ENCODE results near the gene ZNF429. TPM values are rescaled to one million over a fixed set of nuclear protein-coding genes. Genes with fewer than 3 reads are reported as not detected.

Gene ZNF429
- total and polyA plus RNA-seq, 5 donors: 8.5 to 12.0 (median 8.7) TPM

GRCh38 chr19:21574607-21575006, 69.2 kb downstream of the ZNF429 start:
- H3K9me3 ChIP-seq (ENCODE audit: control insufficient read depth, low read length): peaks cover 5% of the 10 kb centered on the region
- WGBS: 50% methylated on average over 2 of the region's 2 CpGs
- no peak for ATAC-seq

GRCh38 chr19:21576481-21576880, 71.1 kb downstream of the ZNF429 start:
- Histone ChIP-seq H3K27ac (ENCODE audit: low read length) (no peak overlapping the region), H3K4me1 (ENCODE audit: control insufficient read depth, insufficient read depth, low read length) (no peaks in the 10 kb centered on the region), H3K4me3 (ENCODE audit: low read length) (no peak overlapping the region), H3K27me3 (ENCODE audit: control insufficient read depth, insufficient read depth) (no peaks in the 10 kb centered on the region), H3K9me3 (ENCODE audit: control insufficient read depth, low read length) (peaks cover 3% of the 10 kb centered on the region)
- WGBS: 93% methylated on average over 3 of the region's 3 CpGs
- ATAC-seq (no peak), DNase-seq (no peak)
- intact Hi-C loops (cut with DNase I): no loop called here

More at GRCh38 chr19:21574607-21575006, 69.2 kb downstream of the ZNF429 start:
- intact Hi-C loops (cut with DNase I): no loop called here
- DNase-seq: no peak
- H3K4me1 ChIP-seq (ENCODE audit: control insufficient read depth, insufficient read depth, low read length): no peaks in the 10 kb centered on the region
- H3K27me3 ChIP-seq (ENCODE audit: control insufficient read depth, insufficient read depth): no peaks in the 10 kb centered on the region
- H3K4me3 ChIP-seq (ENCODE audit: low read length): no peak overlapping the region
- no peak overlapping the region for H3K27ac ChIP-seq (ENCODE audit: low read length)

DNA sequence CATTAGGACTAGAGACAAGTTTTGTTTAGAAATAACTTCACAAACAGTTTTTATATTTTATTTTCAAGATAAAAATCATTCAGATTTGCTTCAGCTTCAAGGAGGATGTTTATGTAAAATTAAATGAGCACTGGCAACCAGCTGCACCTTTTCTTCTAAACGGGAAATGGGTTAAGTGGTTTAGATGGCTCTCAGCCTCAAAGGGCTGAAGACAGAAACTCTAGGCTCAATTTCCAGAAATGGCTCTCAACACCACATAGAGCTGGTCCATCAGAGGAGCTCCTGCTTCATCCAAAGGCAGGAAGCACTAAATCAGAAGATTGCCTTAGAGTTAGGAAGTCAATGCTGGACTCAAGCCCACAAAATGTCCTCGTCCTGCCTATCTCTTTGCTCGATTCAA, 74.7 kb downstream of the ZNF429 start:
- 61% methylated on average over 3 of the region's 3 CpGs for WGBS
- H3K27ac ChIP-seq (ENCODE audit: low read length): no peak overlapping the region
- intact Hi-C loops (cut with DNase I): no loop called here
- H3K27me3 ChIP-seq (ENCODE audit: control insufficient read depth, insufficient read depth): no peaks in the 10 kb centered on the region
- ATAC-seq (no peak), DNase-seq (no peak)
- no peak overlapping the region for H3K4me3 ChIP-seq (ENCODE audit: low read length)
- H3K9me3 ChIP-seq (ENCODE audit: control insufficient read depth, low read length): peaks cover 7% of the 10 kb centered on the region
- no peaks in the 10 kb centered on the region for H3K4me1 ChIP-seq (ENCODE audit: control insufficient read depth, insufficient read depth, low read length)

GRCh38 chr19:21580818-21581217, 75.4 kb downstream of the ZNF429 start:
- Histone ChIP-seq H3K27me3 (ENCODE audit: control insufficient read depth, insufficient read depth) (no peaks in the 10 kb centered on the region), H3K9me3 (ENCODE audit: control insufficient read depth, low read length) (peaks cover 11% of the 10 kb centered on the region), H3K27ac (ENCODE audit: low read length) (no peak overlapping the region), H3K4me3 (ENCODE audit: low read length) (no peak overlapping the region), H3K4me1 (ENCODE audit: control insufficient read depth, insufficient read depth, low read length) (no peaks in the 10 kb centered on the region)
- intact Hi-C loops (cut with DNase I): no loop called here
- DNase-seq (no peak), ATAC-seq (no peak)
- WGBS: 90% methylated on average over 1 of the region's 1 CpG

- Histone ChIP-seq H3K27ac (ENCODE audit: low read length) (no peak overlapping the region), H3K9me3 (ENCODE audit: control insufficient read depth, low read length) (peaks cover 11% of the 10 kb centered on the region), H3K4me3 (ENCODE audit: low read length) (no peak overlapping the region), H3K4me1 (ENCODE audit: control insufficient read depth, insufficient read depth, low read length) (no peaks in the 10 kb centered on the region), H3K27me3 (ENCODE audit: control insufficient read depth, insufficient read depth) (no peaks in the 10 kb centered on the region)
- 90% methylated on average over 1 of the region's 1 CpG for WGBS
- DNase-seq (no peak), ATAC-seq (no peak)
- intact Hi-C loops (cut with DNase I): no loop called here
Observed at GRCh38 chr19:21581646-21582240, 76.3 kb downstream of the ZNF429 start.

GRCh38 chr19:21584537-21584936, 79.1 kb downstream of the ZNF429 start:
- DNase-seq (no peak), ATAC-seq (no peak)
- intact Hi-C loops (cut with DNase I): no loop called here
- Histone ChIP-seq H3K9me3 (ENCODE audit: control insufficient read depth, low read length) (peaks cover 8% of the 10 kb centered on the region), H3K27ac (ENCODE audit: low read length) (no peak overlapping the region), H3K4me1 (ENCODE audit: control insufficient read depth, insufficient read depth, low read length) (no peaks in the 10 kb centered on the region), H3K4me3 (ENCODE audit: low read length) (no peak overlapping the region), H3K27me3 (ENCODE audit: control insufficient read depth, insufficient read depth) (no peaks in the 10 kb centered on the region)
- 84% methylated on average over 5 of the region's 5 CpGs for WGBS

- WGBS: 82% methylated on average over 12 of the region's 12 CpGs
- DNase-seq (no peak), ATAC-seq (no peak)
- H3K4me3 ChIP-seq (ENCODE audit: low read length): no peak overlapping the region
- no peak overlapping the region for H3K27ac ChIP-seq (ENCODE audit: low read length)
- intact Hi-C loops (cut with DNase I): no loop called here
- no peaks in the 10 kb centered on the region for H3K27me3 ChIP-seq (ENCODE audit: control insufficient read depth, insufficient read depth)
- H3K4me1 ChIP-seq (ENCODE audit: control insufficient read depth, insufficient read depth, low read length): no peaks in the 10 kb centered on the region
- peaks cover 8% of the 10 kb centered on the region for H3K9me3 ChIP-seq (ENCODE audit: control insufficient read depth, low read length)
Observed at GRCh38 chr19:21585281-21585890, 80.0 kb downstream of the ZNF429 start.

GRCh38 chr19:21586311-21587116, 81.1 kb downstream of the ZNF429 start:
- peak; percentile 29 to 82 (median 74) for DNase-seq

GRCh38 chr19:21587117-21587461, 81.7 kb downstream of the ZNF429 start:
- peak overlapping the region; percentile 83 for H3K4me3 ChIP-seq (ENCODE audit: low read length)
- ATAC-seq (peak; percentile 47 to 49), DNase-seq (peak in 2 of 3 donors; percentile 64 to 69)
- H3K27me3 ChIP-seq (ENCODE audit: control insufficient read depth, insufficient read depth): no peaks in the 10 kb centered on the region
- intact Hi-C loops (cut with DNase I): no loop called here
- H3K9me3 ChIP-seq (ENCODE audit: control insufficient read depth, low read length): peaks cover 8% of the 10 kb centered on the region
- no peak overlapping the region for H3K27ac ChIP-seq (ENCODE audit: low read length)
- no peaks in the 10 kb centered on the region for H3K4me1 ChIP-seq (ENCODE audit: control insufficient read depth, insufficient read depth, low read length)
- 32% methylated on average over 12 of the region's 12 CpGs for WGBS

More at GRCh38 chr19:21586311-21587116, 81.1 kb downstream of the ZNF429 start:
- Histone ChIP-seq H3K4me1 (ENCODE audit: control insufficient read depth, insufficient read depth, low read length) (no peaks in the 10 kb centered on the region), H3K4me3 (ENCODE audit: low read length) (peak overlapping the region; percentile 83), H3K27me3 (ENCODE audit: control insufficient read depth, insufficient read depth) (no peaks in the 10 kb centered on the region), H3K9me3 (ENCODE audit: control insufficient read depth, low read length) (peaks cover 8% of the 10 kb centered on the region), H3K27ac (ENCODE audit: low read length) (no peak overlapping the region)
- peak; percentile 79 to 85 for ATAC-seq
- intact Hi-C loops (cut with DNase I): no loop called here
- 3% methylated on average over 72 of the region's 72 CpGs for WGBS

DNA sequence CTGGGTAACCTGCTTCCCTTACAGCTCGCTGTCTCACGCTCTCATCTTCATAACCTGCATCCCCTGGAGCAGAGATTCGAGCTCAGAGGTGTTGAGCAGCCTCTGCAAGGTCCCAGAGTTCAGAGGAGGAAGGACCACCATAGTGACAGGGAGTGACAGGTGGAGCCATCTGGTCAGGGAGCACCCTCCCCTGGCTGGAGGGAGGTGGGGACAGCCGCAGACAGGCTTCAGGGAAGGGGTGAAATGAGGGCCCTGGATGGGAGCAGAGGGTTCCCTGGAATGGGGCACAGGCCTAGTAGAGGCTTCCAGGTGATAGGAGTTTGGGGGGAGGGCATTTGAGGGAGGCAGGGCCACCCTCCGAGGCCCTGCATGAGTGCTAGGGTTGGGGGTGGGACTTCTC, 82.1 kb downstream of the ZNF429 start:
- H3K4me1 ChIP-seq (ENCODE audit: control insufficient read depth, insufficient read depth, low read length): no peaks in the 10 kb centered on the region
- no peak overlapping the region for H3K4me3 ChIP-seq (ENCODE audit: low read length)

DNA sequence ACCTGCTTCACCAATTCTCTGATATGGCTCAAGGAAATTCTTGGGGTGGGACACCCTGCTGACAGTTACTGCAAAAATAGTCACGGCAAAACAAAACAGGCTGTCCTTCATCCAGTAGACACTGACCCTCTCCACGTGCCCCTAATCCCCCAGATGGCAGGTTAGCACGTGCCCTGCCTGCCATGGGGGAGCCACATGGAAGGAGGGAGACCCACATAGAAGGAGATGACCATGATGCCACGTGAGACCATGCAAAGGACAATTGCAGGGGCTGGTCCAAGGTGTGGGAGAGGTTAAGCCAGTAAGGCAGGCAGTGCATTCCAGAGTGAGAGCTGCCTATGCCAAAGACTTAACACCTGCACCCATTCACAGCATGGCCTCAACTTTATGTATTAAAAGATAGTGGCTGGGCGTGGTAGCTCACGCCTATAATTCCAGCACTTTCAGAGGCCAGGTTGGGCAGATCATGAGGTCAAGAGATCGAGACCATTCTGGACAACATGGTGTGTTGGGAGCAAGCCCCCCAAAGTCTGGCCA, 82.7 kb downstream of the ZNF429 start:
- no peaks in the 10 kb centered on the region for H3K4me1 ChIP-seq (ENCODE audit: control insufficient read depth, insufficient read depth, low read length)
- intact Hi-C loops (cut with DNase I): no loop called here
- H3K27me3 ChIP-seq (ENCODE audit: control insufficient read depth, insufficient read depth): no peaks in the 10 kb centered on the region
- DNase-seq (no peak), ATAC-seq (no peak)
- no peak overlapping the region for H3K4me3 ChIP-seq (ENCODE audit: low read length)
- 81% methylated on average over 7 of the region's 7 CpGs for WGBS
- H3K27ac ChIP-seq (ENCODE audit: low read length): no peak overlapping the region
- peaks cover 8% of the 10 kb centered on the region for H3K9me3 ChIP-seq (ENCODE audit: control insufficient read depth, low read length)

More for the DNA sequence above, 82.1 kb downstream of the ZNF429 start:
- Histone ChIP-seq H3K27me3 (ENCODE audit: control insufficient read depth, insufficient read depth) (no peaks in the 10 kb centered on the region), H3K9me3 (ENCODE audit: control insufficient read depth, low read length) (peaks cover 8% of the 10 kb centered on the region), H3K27ac (ENCODE audit: low read length) (no peak overlapping the region)
- no peak for DNase-seq
- 67% methylated on average over 5 of the region's 5 CpGs for WGBS
- intact Hi-C loops (cut with DNase I): no loop called here
- no peak for ATAC-seq

Measured in right cardiac atrium (tissue), 5 donors.